ENCODE results near the gene HIPK1. TPM values are rescaled to one million over a fixed set of nuclear protein-coding genes. Genes with fewer than 3 reads are reported as not detected.

The HIPK1 gene
- total RNA-seq, 1 experiment from 2014 or later: 52.2 TPM

GRCh38 chr1:113891631-113892220, 37.4 kb upstream of the HIPK1 start (continued):
- TF ChIP-seq ZNF423 (CRISPR knock-in tag; IDR thresholded peaks at IDR 0.05) (no peak), USF2 (CRISPR knock-in tag; IDR thresholded peaks at IDR 0.05) (no peak), ATF1 (CRISPR knock-in tag; IDR thresholded peaks at IDR 0.05) (no peak), SOX15 (CRISPR knock-in tag; IDR thresholded peaks at IDR 0.05) (no peak), MAX (CRISPR knock-in tag; IDR thresholded peaks at IDR 0.05) (no peak)
- TF ChIP-seq, protein P1, sequence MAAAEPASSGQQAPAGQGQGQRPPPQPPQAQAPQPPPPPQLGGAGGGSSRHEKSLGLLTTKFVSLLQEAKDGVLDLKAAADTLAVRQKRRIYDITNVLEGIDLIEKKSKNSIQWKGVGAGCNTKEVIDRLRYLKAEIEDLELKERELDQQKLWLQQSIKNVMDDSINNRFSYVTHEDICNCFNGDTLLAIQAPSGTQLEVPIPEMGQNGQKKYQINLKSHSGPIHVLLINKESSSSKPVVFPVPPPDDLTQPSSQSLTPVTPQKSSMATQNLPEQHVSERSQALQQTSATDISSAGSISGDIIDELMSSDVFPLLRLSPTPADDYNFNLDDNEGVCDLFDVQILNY (CRISPR knock-in tag; IDR thresholded peaks at IDR 0.05): no peak

DNA sequence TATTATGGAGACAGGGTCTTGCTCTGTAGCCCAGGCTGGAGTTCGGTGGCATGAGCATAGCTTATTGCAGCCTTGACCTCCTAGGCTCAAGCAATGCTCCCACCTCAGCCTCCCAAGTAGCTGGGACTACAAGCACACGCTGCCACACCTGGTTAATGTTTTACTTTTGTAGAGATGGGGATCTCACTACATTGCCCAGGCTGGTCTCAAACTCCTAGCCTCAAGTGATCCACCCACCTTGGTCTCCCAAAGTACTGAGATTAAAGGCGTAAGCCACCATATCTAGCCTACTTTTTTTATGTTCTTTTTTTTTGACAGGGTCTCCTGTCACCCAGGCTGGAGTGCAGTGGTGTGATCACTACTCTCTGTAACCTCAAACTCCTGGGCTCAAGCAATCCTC, 35.9 kb upstream of the HIPK1 start:
- no peak for TF ChIP-seq TEAD1 (CRISPR knock-in tag; IDR thresholded peaks at IDR 0.05)
- TF ChIP-seq ATF1 (CRISPR knock-in tag; IDR thresholded peaks at IDR 0.05): no peak
- TF ChIP-seq CBFB (CRISPR knock-in tag; IDR thresholded peaks at IDR 0.05; ENCODE audit: low read depth): no peak
- TF ChIP-seq, protein P2, sequence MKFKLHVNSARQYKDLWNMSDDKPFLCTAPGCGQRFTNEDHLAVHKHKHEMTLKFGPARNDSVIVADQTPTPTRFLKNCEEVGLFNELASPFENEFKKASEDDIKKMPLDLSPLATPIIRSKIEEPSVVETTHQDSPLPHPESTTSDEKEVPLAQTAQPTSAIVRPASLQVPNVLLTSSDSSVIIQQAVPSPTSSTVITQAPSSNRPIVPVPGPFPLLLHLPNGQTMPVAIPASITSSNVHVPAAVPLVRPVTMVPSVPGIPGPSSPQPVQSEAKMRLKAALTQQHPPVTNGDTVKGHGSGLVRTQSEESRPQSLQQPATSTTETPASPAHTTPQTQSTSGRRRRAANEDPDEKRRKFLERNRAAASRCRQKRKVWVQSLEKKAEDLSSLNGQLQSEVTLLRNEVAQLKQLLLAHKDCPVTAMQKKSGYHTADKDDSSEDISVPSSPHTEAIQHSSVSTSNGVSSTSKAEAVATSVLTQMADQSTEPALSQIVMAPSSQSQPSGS (CRISPR knock-in tag; IDR thresholded peaks at IDR 0.05; ENCODE audit: borderline replicate concordance, low read depth): no peak
- TF ChIP-seq EMX1 (CRISPR knock-in tag; IDR thresholded peaks at IDR 0.05): no peak
- H3K9me3 Mint-ChIP-seq: no peaks in the 10 kb centered on the region
- ChIA-PET CTCF (no interaction called here), POLR2A (no interaction called here)
- H3K27ac Mint-ChIP-seq: no peak overlapping the region
- DNase-seq (ENCODE audit: low spot score): no peak
- H3K36me3 Mint-ChIP-seq: peaks cover 10% of the 10 kb centered on the region
- no peaks in the 10 kb centered on the region for H3K4me1 Mint-ChIP-seq
- no peak overlapping the region for H3K4me3 Mint-ChIP-seq
- ATAC-seq: no peak
- H3K27me3 Mint-ChIP-seq (ENCODE audit: low read depth): no peaks in the 10 kb centered on the region

- Mint-ChIP-seq H3K4me1 (no peaks in the 10 kb centered on the region), H3K27ac (no peak overlapping the region), H3K36me3 (peaks cover 23% of the 10 kb centered on the region), H3K4me3 (no peak overlapping the region), H3K27me3 (ENCODE audit: low read depth) (no peaks in the 10 kb centered on the region), H3K9me3 (no peaks in the 10 kb centered on the region)
- ATAC-seq: no peak
- ChIA-PET POLR2A (no interaction called here), CTCF (no interaction called here)
- no peak for DNase-seq (ENCODE audit: low spot score)
- TF ChIP-seq NR3C1 (CRISPR knock-in tag; conservative IDR thresholded peaks at IDR 0.05; ENCODE audit: low read depth) (no peak), ZNF671 (CRISPR knock-in tag; IDR thresholded peaks at IDR 0.05) (no peak), ZNF532 (CRISPR knock-in tag; IDR thresholded peaks at IDR 0.05; ENCODE audit: borderline replicate concordance) (no peak), USF2 (CRISPR knock-in tag; IDR thresholded peaks at IDR 0.05) (no peak), ZNF219 (CRISPR knock-in tag; IDR thresholded peaks at IDR 0.05; ENCODE audit: borderline replicate concordance) (no peak), NFYB (CRISPR knock-in tag; conservative IDR thresholded peaks at IDR 0.05; ENCODE audit: low read depth) (no peak), CREB1 (CRISPR knock-in tag; IDR thresholded peaks at IDR 0.05) (no peak), ZNF317 (CRISPR knock-in tag; IDR thresholded peaks at IDR 0.05; ENCODE audit: borderline replicate concordance, low read depth) (no peak), ETV6 (CRISPR knock-in tag; IDR thresholded peaks at IDR 0.05) (no peak), RELA (CRISPR knock-in tag; IDR thresholded peaks at IDR 0.05; ENCODE audit: borderline replicate concordance) (no peak), SMAD4 (CRISPR knock-in tag; IDR thresholded peaks at IDR 0.05) (no peak), SP1 (CRISPR knock-in tag; conservative IDR thresholded peaks at IDR 0.05) (no peak), TEAD1 (CRISPR knock-in tag; IDR thresholded peaks at IDR 0.05) (no peak)
- TF ChIP-seq, protein P3, sequence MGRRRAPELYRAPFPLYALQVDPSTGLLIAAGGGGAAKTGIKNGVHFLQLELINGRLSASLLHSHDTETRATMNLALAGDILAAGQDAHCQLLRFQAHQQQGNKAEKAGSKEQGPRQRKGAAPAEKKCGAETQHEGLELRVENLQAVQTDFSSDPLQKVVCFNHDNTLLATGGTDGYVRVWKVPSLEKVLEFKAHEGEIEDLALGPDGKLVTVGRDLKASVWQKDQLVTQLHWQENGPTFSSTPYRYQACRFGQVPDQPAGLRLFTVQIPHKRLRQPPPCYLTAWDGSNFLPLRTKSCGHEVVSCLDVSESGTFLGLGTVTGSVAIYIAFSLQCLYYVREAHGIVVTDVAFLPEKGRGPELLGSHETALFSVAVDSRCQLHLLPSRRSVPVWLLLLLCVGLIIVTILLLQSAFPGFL (CRISPR knock-in tag; IDR thresholded peaks at IDR 0.05; ENCODE audit: borderline replicate concordance): no peak
- TF ChIP-seq, protein P4, sequence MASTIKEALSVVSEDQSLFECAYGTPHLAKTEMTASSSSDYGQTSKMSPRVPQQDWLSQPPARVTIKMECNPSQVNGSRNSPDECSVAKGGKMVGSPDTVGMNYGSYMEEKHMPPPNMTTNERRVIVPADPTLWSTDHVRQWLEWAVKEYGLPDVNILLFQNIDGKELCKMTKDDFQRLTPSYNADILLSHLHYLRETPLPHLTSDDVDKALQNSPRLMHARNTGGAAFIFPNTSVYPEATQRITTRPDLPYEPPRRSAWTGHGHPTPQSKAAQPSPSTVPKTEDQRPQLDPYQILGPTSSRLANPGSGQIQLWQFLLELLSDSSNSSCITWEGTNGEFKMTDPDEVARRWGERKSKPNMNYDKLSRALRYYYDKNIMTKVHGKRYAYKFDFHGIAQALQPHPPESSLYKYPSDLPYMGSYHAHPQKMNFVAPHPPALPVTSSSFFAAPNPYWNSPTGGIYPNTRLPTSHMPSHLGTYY (CRISPR knock-in tag; IDR thresholded peaks at IDR 0.05): no peak
Observed at GRCh38 chr1:113895098-113895497, 34.0 kb upstream of the HIPK1 start.

Data from WTC11 (cell line).